ENCODE results near the gene LIN7C.
"Not testable (repeated sequence)": the region's sequence is repeated elsewhere in the genome, so short reads cannot be mapped to it uniquely, and the experiment has no call there.

LIN7C gene

GRCh38 chr11:27532652-27533325 lies 26.2 kb upstream of the LIN7C start:
- Histone ChIP-seq H3K4me1 (ENCODE audit: control insufficient read depth, insufficient read depth, low read length) (no peaks in the 10 kb centered on the region), H3K4me3 (ENCODE audit: low read length) (no peak overlapping the region), H3K27me3 (ENCODE audit: control insufficient read depth, insufficient read depth, low read length) (no peaks in the 10 kb centered on the region), H3K27ac (ENCODE audit: low read length) (no peak overlapping the region), H3K9me3 (ENCODE audit: control insufficient read depth, insufficient read depth, low read length) (no peaks in the 10 kb centered on the region), H3K36me3 (ENCODE audit: control insufficient read depth, insufficient read depth, low read length) (no peaks in the 10 kb centered on the region)
- no CpG with 5 or more reads among the region's 4 CpGs for WGBS (ENCODE audit: insufficient coverage, insufficient read length)
- no peak for DNase-seq (ENCODE audit: low read depth, low spot score)

- DNase-seq (ENCODE audit: low read depth, low spot score): no peak
- H3K4me3 ChIP-seq (ENCODE audit: low read length): no peak overlapping the region
- no peaks in the 10 kb centered on the region for H3K27me3 ChIP-seq (ENCODE audit: control insufficient read depth, insufficient read depth, low read length)
- H3K4me1 ChIP-seq (ENCODE audit: control insufficient read depth, insufficient read depth, low read length): no peaks in the 10 kb centered on the region
- H3K9me3 ChIP-seq (ENCODE audit: control insufficient read depth, insufficient read depth, low read length): no peaks in the 10 kb centered on the region
- no peak overlapping the region for H3K27ac ChIP-seq (ENCODE audit: low read length)
- no peaks in the 10 kb centered on the region for H3K36me3 ChIP-seq (ENCODE audit: control insufficient read depth, insufficient read depth, low read length)
Measured at GRCh38 chr11:27528712-27529111, 22.1 kb upstream of the LIN7C start.

- H3K27me3 ChIP-seq (ENCODE audit: control insufficient read depth, insufficient read depth, low read length): no peaks in the 10 kb centered on the region
- no peak overlapping the region for H3K27ac ChIP-seq (ENCODE audit: low read length)
- no peaks in the 10 kb centered on the region for H3K36me3 ChIP-seq (ENCODE audit: control insufficient read depth, insufficient read depth, low read length)
- no peaks in the 10 kb centered on the region for H3K4me1 ChIP-seq (ENCODE audit: control insufficient read depth, insufficient read depth, low read length)
- no peak overlapping the region for H3K4me3 ChIP-seq (ENCODE audit: low read length)
- H3K9me3 ChIP-seq (ENCODE audit: control insufficient read depth, insufficient read depth, low read length): no peaks in the 10 kb centered on the region
- DNase-seq (ENCODE audit: low read depth, low spot score): no peak
- WGBS (ENCODE audit: insufficient coverage, insufficient read length): no CpG with 5 or more reads among the region's 2 CpGs
Measured at GRCh38 chr11:27526535-27526934, 20.0 kb upstream of the LIN7C start.

DNA sequence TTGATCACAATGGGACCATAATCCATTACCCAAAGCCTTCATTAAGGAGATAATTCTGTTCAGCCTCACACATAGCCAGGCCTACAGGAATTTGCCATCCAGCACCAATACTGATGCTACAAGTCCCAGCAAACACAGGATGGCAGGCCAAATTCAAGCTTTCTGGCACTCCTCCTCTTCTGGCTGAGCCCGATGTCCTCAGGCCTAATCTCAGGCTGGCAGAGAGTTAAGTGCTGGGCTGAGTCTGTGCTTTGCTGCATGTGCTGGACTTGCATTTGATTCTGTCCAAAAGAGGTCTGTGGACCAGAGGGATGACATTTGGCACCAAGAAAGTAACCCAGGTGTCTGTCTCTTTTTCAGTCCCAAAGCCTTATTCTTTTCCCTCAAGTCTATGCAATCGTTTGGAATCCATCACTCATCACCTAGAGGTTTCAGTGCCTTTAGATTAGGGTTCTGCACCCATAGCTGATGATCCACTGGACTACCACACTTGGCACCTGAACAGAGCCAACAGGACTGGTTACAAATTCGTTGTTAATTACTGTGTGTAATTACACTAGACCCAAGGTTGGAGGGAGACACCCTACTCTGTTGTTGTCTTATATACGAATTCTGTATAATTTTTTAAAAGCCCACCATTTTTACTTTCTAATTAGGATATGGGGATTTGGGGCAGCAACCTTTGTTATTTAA lies 19.4 kb upstream of the LIN7C start:
- no peak overlapping the region for H3K27ac ChIP-seq (ENCODE audit: low read length)
- no peak for DNase-seq (ENCODE audit: low read depth, low spot score)
- no peaks in the 10 kb centered on the region for H3K36me3 ChIP-seq (ENCODE audit: control insufficient read depth, insufficient read depth, low read length)
- no peaks in the 10 kb centered on the region for H3K9me3 ChIP-seq (ENCODE audit: control insufficient read depth, insufficient read depth, low read length)
- WGBS (ENCODE audit: insufficient coverage, insufficient read length): no CpG with 5 or more reads among the region's 4 CpGs
- H3K27me3 ChIP-seq (ENCODE audit: control insufficient read depth, insufficient read depth, low read length): no peaks in the 10 kb centered on the region
- no peak overlapping the region for H3K4me3 ChIP-seq (ENCODE audit: low read length)
- H3K4me1 ChIP-seq (ENCODE audit: control insufficient read depth, insufficient read depth, low read length): no peaks in the 10 kb centered on the region

GRCh38 chr11:27524155-27524554 lies 17.6 kb upstream of the LIN7C start:
- H3K9me3 ChIP-seq (ENCODE audit: control insufficient read depth, insufficient read depth, low read length): no peaks in the 10 kb centered on the region
- peak; percentile 43 for DNase-seq (ENCODE audit: low read depth, low spot score)
- no peaks in the 10 kb centered on the region for H3K36me3 ChIP-seq (ENCODE audit: control insufficient read depth, insufficient read depth, low read length)
- no CpG with 5 or more reads among the region's 5 CpGs for WGBS (ENCODE audit: insufficient coverage, insufficient read length)
- no peak overlapping the region for H3K27ac ChIP-seq (ENCODE audit: low read length)
- no peaks in the 10 kb centered on the region for H3K27me3 ChIP-seq (ENCODE audit: control insufficient read depth, insufficient read depth, low read length)
- no peaks in the 10 kb centered on the region for H3K4me1 ChIP-seq (ENCODE audit: control insufficient read depth, insufficient read depth, low read length)
- H3K4me3 ChIP-seq (ENCODE audit: low read length): no peak overlapping the region

GRCh38 chr11:27520226-27520625 lies 13.7 kb upstream of the LIN7C start:
- no peaks in the 10 kb centered on the region for H3K36me3 ChIP-seq (ENCODE audit: control insufficient read depth, insufficient read depth, low read length)
- H3K4me3 ChIP-seq (ENCODE audit: low read length): no peak overlapping the region
- H3K27me3 ChIP-seq (ENCODE audit: control insufficient read depth, insufficient read depth, low read length): no peaks in the 10 kb centered on the region
- no CpG with 5 or more reads among the region's 3 CpGs for WGBS (ENCODE audit: insufficient coverage, insufficient read length)
- DNase-seq (ENCODE audit: low read depth, low spot score): no peak
- no peaks in the 10 kb centered on the region for H3K9me3 ChIP-seq (ENCODE audit: control insufficient read depth, insufficient read depth, low read length)
- no peak overlapping the region for H3K27ac ChIP-seq (ENCODE audit: low read length)
- no peaks in the 10 kb centered on the region for H3K4me1 ChIP-seq (ENCODE audit: control insufficient read depth, insufficient read depth, low read length)

DNA sequence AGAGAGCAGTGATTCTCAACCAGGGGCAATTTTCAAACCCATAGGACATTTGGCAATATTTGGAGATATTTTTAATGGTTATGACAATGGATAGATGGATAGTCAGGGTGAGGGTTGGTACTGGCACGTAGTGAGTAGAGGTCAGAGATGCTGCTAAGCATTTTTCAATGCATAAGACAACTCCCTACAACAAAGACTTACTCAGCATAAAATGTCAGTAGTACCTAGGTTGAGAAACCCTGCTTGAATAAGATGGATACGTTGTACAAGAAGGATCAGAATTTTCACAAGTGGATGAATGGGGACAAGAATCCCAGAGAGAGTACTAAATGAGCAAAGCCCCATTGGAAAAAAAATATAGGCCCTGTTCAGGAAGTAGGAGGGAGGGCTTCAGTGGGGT lies 11.9 kb upstream of the LIN7C start:
- Histone ChIP-seq H3K36me3 (ENCODE audit: control insufficient read depth, insufficient read depth, low read length) (no peaks in the 10 kb centered on the region), H3K4me1 (ENCODE audit: control insufficient read depth, insufficient read depth, low read length) (no peaks in the 10 kb centered on the region; the same call in 1 of the 2 replicates), H3K9me3 (ENCODE audit: control insufficient read depth, insufficient read depth, low read length) (no peaks in the 10 kb centered on the region), H3K4me3 (ENCODE audit: low read length) (no peak overlapping the region), H3K27me3 (ENCODE audit: control insufficient read depth, insufficient read depth, low read length) (no peaks in the 10 kb centered on the region), H3K27ac (ENCODE audit: low read length) (no peak overlapping the region)
- DNase-seq (ENCODE audit: low read depth, low spot score): no peak
- WGBS (ENCODE audit: insufficient coverage, insufficient read length): no CpG with 5 or more reads among the region's 2 CpGs

- not testable (repeated sequence) for DNase-seq (ENCODE audit: low read depth, low spot score); H3K4me3 ChIP-seq (ENCODE audit: low read length); H3K36me3 ChIP-seq (ENCODE audit: control insufficient read depth, insufficient read depth, low read length); H3K9me3 ChIP-seq (ENCODE audit: control insufficient read depth, insufficient read depth, low read length); H3K27me3 ChIP-seq (ENCODE audit: control insufficient read depth, insufficient read depth, low read length); H3K4me1 ChIP-seq (ENCODE audit: control insufficient read depth, insufficient read depth, low read length); H3K27ac ChIP-seq (ENCODE audit: low read length)
- WGBS (ENCODE audit: insufficient coverage, insufficient read length): no CpG with 5 or more reads among the region's 1 CpG
Measured at GRCh38 chr11:27517490-27517889, 10.9 kb upstream of the LIN7C start.

DNA sequence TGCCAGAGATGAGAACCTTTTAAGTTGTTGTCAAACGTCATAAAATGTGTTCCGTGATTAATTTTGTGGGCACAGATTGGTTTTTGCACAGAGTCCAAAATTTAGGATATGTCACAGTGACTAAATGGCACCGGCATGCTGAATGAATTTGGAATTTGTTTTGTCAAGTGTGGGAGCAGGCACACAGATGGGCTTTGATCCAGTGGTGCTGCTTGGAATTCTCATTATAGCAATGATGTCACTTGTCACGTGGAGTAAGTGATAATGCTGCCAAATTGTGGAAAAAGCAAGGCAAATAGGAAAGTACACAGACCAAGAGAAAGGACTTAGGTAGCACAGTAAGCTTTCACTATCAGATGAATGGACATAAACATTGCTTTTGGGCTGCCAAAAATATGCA lies 8.0 kb upstream of the LIN7C start:
- WGBS (ENCODE audit: insufficient coverage, insufficient read length): no CpG with 5 or more reads among the region's 4 CpGs
- no peaks in the 10 kb centered on the region for H3K36me3 ChIP-seq (ENCODE audit: control insufficient read depth, insufficient read depth, low read length)
- no peaks in the 10 kb centered on the region; the same call in 1 of the 2 replicates for H3K4me1 ChIP-seq (ENCODE audit: control insufficient read depth, insufficient read depth, low read length)
- DNase-seq (ENCODE audit: low read depth, low spot score): no peak
- no peaks in the 10 kb centered on the region for H3K9me3 ChIP-seq (ENCODE audit: control insufficient read depth, insufficient read depth, low read length)
- no peaks in the 10 kb centered on the region for H3K27me3 ChIP-seq (ENCODE audit: control insufficient read depth, insufficient read depth, low read length)
- no peak overlapping the region for H3K27ac ChIP-seq (ENCODE audit: low read length)
- H3K4me3 ChIP-seq (ENCODE audit: low read length): no peak overlapping the region

DNA sequence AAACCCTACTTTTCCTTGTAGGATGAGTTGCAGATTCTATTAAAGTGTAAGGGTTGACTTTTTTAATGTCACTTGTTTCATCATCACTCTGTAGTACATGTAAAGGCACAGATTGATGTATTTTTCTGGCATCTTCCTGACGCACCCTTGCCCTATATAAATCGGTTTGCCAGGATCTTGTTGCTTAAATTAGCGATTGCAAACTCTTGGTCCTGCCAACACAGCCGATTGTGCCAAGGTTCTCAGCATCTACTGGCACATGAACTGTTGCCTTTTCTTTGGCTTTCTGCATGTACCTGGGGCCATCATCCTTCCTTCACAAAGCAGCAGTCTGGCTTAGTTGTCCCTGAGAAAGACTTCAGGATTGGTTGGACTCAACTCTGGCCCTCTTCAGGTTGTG lies 7.5 kb upstream of the LIN7C start:
- Histone ChIP-seq H3K36me3 (ENCODE audit: control insufficient read depth, insufficient read depth, low read length) (no peaks in the 10 kb centered on the region), H3K27ac (ENCODE audit: low read length) (no peak overlapping the region), H3K4me3 (ENCODE audit: low read length) (no peak overlapping the region), H3K27me3 (ENCODE audit: control insufficient read depth, insufficient read depth, low read length) (no peaks in the 10 kb centered on the region), H3K9me3 (ENCODE audit: control insufficient read depth, insufficient read depth, low read length) (no peaks in the 10 kb centered on the region), H3K4me1 (ENCODE audit: control insufficient read depth, insufficient read depth, low read length) (no peaks in the 10 kb centered on the region; the same call in 1 of the 2 replicates)
- WGBS (ENCODE audit: insufficient coverage, insufficient read length): no CpG with 5 or more reads among the region's 4 CpGs
- no peak for DNase-seq (ENCODE audit: low read depth, low spot score)

DNA sequence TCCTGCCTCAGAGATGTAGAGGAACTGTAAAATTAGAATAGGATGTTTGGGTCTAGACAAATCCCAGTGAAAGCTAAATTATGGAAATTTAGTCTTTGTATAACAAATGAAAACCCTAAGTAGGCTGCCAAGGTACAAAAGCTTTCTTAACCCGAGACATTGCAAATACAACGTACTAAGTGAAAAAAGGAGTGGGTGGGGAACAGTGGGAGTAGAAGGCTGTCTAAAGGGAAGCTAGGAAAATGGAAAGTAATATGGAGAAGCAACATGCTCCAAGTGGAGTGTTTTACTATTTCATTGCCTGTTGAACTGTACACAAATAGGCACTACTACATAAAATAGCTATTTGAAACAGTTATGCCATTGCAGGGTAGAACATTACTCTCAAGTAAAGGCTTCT lies 6.8 kb upstream of the LIN7C start:
- Histone ChIP-seq H3K36me3 (ENCODE audit: control insufficient read depth, insufficient read depth, low read length) (no peaks in the 10 kb centered on the region), H3K4me1 (ENCODE audit: control insufficient read depth, insufficient read depth, low read length) (no peaks in the 10 kb centered on the region; the same call in 1 of the 2 replicates), H3K9me3 (ENCODE audit: control insufficient read depth, insufficient read depth, low read length) (no peaks in the 10 kb centered on the region), H3K27me3 (ENCODE audit: control insufficient read depth, insufficient read depth, low read length) (no peaks in the 10 kb centered on the region), H3K4me3 (ENCODE audit: low read length) (no peak overlapping the region), H3K27ac (ENCODE audit: low read length) (no peak overlapping the region)
- no CpG with 5 or more reads among the region's 2 CpGs for WGBS (ENCODE audit: insufficient coverage, insufficient read length)
- DNase-seq (ENCODE audit: low read depth, low spot score): no peak
